HG02870 (cell line): ENCODE results near the gene RPL27A.
"Not testable (repeated sequence)": the region's sequence is repeated elsewhere in the genome, so short reads cannot be mapped to it uniquely, and the experiment has no call there.

Experiments
- ATAC-seq: cut with Tn5 transposase; IDR thresholded peaks from one replicate; pipeline ENCODE4 v1.9.1; 2021; ENCODE audit warnings: mild to moderate bottlenecking, moderate library complexity; ENCODE audit not compliant: unreplicated experiment

The RPL27A gene

DNA sequence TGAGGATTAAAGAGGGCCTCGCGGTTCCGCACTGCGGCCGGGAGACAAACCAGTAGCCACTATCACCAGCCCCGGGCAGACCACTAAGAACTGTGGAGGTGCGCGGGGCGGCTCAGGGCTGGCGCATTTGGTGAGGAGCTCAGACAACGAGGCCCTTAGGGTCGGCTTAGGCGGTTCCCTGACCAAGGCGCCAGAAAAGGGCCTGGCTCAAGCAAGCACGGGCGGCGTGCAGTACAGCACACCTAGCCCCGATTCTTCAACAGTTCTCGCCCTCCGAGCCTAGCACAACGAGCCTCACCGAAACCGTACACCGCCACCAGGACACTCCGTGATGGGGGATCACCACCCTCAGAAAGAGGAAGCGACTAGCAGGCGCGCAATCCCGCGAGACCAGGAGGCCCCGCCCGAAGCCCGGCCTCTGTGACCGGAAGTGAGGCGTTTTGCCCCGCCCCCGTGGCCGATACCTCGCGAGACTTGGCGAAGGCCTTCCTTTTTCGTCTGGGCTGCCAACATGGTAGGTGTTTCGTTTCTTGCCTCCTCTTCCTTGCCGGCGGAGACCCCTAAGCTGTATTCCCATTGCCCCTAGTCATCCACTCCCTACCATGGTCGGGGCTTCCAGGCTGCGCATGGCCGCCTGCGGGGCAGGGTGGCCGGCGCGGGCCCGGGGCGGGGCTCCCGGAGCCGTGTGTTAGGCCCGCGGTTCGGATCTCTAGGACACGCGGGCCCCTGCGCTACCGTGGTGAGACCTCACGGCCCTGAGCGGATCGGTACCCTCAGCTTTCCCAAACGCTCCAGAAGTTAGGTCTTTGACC is at the start of gene RPL27A, which contains the start of gene TRIM66:
Gene RPL27A, plus strand, starts transcription at position 490 of the 812 bp plus-strand sequence. Its CDS starts 22 bp downstream, at position 512.
Gene TRIM66, minus strand, starts transcription at position 363 of the 812 bp plus-strand sequence. CDS start 10,391 bp downstream, outside the sequence.
- peak; percentile 96 for ATAC-seq

DNA sequence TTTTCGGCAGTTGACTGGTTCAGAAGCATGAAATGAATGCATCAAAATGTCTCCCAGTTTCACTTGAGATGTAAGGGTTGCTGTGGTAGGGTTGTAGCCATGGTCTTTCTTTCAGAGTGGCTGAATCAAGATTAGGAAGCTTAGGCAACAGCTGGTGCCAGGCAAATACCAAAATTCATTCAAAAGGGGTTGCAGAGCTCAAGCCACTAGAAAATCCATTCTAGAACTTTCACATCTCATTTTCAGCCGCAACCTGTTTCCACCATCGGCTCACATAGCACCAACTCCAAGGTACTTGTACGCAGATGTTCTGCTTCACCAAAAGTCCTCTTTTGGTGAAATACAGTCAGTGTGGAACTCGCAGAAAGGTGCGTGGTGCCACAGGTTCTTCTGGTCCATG is 48.1 kb upstream of the RPL27A start:
- ATAC-seq, result peak; percentile 66

DNA sequence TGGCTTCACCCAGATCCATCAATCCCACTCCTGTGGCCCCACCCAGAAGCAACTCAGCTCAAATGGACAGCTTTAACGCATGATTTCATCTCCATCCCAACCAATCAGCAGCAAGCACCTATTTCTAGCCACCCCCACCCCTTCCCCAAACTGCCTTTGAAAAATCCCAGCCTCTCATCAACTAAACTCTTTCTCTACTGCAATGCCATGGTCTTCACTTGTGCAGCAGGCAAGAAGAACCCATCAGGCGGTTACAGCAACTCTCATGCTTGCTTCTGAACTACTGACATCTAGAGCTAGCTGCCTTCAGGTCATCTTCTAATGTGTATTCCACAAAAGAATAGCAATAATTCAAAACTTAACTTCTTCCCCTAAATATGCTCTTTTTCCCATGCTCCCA is 46.5 kb upstream of the RPL27A start:
- no peak for ATAC-seq

DNA sequence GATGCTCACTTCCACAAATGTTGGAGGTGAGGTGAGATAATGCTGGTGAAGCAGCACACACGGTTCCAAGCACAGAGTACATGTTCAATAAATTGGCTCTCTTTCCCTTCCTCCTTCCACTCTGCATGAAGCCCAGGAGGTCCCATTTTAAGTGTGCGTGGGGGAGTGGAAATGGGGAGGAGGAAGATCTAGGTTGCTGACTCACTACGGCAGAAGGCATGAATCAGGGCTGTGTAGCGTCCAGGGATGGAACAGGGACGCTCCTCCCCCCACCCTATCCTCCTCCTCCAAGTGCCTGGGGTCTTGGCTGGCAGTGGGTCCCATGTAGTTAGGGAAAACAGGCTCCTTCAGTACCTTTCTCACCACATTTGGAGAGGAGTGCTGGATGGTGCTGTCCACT is 44.3 kb upstream of the RPL27A start:
- no peak for ATAC-seq

DNA sequence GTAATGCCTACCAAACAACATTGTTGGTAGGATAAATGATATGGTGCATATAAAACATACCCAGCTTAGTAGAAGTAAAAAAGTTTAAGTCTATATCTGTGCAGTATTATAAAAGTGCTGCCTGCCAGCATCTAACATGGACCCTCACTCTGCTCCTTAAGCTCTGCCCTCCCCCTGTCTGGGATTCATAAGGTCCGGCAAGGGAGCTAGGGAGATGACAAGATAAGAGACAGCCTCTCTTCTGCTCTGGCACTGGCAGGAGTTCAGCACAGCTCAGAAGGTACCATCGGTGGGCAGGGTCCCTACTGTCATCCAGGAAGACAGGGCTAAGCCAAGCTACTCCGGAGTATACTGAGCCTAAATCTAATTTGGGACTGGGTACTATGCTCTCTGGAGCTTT is 42.9 kb upstream of the RPL27A start:
- no peak for ATAC-seq

DNA sequence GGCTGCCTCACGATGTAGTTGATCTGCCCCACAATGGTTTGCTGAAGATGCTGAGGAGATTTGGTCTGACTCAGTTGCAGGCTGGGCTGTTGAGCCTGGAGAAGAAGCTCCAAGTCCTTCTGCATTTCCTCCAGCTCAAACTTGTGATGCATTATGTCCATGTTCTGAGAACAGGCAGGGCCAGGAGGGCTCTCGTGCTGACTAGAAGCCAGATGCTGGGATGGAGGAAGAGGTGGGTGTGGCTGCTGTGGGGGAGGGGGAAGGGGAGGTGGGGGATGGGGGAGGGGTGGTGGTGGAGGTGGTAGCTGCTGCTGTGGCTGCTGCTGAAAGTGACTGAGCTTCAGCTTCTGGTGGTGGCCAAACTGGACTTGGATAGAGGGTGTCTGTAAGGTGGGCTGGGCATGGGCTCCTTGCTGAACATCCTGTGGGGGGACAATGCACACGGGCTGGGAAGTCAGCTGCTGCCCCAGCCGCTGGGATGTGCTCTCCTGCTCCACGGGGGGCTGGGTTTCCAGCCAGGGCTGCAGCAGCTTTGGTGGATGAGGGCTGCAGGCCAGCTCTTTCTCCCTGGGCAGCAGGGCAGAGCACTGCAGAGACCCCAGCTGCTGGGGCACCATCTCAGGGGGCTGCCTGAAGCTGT is 42.2 kb upstream of the RPL27A start:
- ATAC-seq, result no peak

DNA sequence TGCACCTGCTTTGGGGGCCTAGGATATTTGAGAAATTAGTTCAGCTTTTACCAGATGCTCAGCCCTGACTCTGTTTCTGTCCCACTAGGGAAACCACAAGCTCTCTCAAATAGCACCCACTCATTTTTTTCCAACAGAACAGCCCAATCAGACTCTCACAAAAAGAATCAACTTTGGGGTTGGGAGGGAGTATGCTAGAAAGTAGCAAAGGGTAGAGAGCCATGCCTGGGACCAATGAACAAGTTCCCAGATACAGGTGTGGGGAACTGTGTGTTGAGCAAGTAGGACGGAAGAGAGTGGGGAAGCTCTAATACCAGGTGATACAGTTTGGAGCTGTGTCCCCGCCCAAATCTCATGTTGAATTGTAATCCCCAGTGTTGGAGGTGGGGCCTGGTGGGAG is 41.3 kb upstream of the RPL27A start:
- ATAC-seq, result no peak

DNA sequence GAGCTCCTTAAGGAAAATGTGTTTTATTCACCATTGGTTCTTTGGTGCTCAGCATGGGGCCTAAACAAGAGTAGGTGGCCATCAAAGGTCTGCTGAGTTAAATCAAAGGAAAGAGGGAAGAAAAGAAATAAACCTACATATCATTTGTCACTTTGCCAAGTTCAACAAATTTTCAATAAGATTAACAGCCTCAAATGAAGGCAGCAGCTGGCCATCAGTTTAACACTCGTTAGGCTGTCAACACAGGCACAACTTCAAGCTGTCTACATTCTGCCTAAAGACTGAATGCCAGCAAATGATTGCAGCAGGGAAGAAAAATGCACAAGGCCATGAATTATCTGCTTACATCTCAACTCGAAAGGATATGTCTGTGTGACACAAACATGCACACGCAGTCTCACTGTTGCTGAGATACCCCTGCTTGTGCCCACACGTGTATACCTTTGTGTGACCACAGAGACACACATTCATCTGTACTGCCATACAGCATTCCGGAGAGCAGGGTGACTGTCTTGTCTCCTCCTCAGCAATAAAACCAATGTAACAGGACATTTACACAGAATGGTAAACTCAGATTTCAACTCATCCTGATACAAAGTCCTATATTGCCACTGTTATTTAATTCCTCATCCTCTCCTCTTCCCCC is 40.3 kb upstream of the RPL27A start:
- no peak for ATAC-seq

DNA sequence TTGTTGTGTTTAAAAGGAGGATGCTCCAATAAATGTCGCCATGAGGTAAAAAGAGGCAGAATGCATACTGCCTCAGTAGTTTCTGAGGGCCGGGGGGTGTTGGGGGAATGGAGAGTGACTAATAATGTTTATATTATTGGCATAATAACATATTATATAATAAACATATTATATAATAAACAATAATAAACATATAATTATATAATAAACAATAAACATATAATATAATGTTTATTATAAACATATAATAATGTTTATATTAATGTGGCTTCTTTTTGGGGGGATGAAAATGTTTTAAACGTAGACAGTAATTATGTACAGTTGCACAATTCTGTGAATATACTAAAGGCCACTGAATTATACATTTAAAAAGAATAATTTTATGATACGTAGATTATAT is 35.7 kb upstream of the RPL27A start:
- ATAC-seq, result no peak

DNA sequence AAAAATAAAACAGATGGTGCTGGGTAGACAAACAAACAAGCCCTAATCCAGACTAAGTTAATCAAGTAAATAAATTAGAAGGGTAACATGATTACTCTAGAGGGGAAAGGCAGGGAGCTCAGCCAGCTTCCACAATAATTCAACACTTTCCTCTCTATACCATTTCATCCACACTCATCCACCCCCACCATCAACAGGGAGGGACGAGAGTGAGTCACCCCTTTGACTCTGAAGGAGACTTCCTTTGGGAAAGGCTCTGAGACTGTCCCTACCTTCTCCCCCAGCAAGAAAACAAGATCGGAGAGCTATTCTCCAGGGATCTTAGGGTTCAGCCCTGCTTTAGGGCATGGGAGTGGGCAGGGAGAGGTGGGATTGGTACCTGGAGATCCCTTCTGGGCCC is 33.2 kb upstream of the RPL27A start:
- no peak for ATAC-seq

DNA sequence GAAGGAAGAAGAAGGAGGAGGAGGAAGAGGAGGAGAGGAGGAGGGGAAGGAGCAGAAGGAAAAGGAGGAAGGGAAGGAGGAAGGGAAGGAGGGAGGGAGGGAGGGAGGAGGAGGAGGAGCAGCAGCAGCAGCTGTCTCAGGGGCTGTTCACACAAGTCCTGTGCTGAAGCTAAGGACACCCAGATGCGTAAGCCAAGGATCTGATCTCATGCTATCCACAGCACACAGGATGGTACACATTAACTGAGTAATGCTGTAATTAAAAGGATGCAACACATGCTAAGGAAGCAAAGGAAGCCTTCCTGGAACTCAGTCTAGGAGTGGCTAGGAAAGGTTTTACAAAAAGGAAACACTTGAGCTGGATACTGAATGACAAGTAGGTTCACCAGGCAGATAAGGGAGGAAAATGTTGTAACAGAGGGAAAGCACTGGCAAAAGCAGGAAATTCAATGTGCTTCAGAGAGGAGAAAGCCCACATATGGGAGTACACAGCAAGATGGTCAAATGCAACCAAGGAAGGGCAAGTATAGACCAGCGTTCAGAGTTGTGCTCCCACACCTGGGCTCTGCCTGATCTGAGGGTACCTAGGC is 32.1 kb upstream of the RPL27A start:
- ATAC-seq, result no peak

DNA sequence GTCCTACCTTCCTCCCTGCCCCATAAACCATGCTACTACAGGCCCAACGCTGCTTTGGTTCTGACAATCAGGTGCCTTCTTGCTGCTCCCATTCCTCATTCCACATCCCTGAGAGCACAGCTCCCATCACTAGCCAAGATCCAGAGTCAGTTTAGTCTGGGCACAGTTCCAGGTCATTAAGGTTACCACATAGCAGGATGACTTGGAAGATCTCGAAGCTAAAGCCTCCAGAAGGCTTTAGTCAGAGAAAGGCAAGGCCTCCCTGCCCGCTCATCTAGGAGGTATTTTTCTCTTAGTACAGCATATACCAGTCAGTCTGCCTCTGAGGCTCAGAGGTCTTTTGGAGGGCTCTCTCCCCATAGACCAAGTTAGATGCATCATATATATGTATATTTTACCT is 30.5 kb upstream of the RPL27A start:
- no peak for ATAC-seq

DNA sequence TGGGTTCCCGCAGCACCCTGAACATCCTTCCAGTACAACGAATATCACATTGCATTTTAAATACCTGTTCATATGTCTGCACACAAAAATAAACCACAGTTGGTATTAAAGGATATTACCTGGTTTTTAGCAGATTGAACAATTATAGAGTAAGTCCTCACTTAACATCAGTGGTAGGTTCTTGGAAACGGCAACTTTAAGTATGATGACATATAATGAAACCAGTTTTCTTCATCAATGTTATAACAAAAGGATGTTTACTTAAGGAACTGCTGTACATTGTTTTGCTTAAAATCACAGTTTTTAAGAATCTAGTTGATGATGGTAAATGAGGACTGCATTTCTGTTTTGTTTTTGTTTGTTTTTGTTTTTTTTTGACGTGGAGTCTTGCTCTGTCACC is 28.1 kb upstream of the RPL27A start:
- no peak for ATAC-seq

DNA sequence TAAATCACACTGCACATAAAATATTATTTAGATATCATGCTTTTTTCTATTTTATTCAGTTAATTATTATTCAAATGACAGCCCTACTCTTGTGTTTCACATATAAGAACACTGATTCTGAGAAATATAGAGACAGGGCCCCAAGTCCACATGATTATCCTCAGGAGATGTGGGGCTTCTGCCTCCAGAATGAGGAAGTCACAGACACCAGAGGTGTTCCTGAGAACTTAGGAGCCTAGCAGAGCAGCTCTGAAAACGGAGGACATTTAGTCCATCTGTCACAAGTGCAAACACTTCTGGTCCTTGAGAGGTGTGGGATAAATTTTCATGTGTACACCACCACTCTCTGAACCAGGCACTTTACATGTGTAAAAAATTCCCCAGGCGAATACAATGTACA is 26.3 kb upstream of the RPL27A start:
- ATAC-seq, result no peak

DNA sequence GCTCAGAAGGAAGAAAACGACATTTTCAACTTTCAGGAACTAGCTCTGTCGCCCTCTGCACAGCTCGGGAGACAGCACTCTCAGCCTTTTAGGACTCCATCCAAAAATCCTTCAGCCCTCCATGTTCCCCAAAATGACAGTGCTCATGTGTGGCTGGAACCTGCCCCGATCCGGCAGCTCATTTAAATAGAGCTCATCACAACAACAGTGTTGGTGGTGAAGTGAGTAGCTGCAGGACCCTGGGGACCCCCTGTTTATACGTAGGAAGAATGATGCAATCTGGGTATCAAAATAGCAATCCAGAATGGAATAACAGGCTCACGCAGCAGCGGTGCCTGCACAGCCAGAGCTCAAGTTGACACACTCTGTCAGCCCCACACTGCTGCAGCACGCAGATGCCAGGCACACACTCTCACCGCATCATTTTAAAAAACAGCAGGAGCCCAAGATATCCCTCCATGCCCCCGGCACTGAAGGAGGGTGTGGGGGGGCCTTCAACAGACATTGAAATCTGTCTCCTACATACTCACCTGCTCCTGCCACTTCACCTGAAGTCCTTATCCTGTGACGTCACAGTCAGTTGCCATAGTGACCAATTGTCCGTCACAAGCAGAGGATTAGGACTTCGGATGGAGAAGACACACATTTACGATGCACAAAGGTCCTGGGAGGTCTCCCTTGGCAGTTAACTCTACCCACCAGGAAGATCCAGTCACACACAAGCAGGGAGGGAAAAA is 24.1 kb upstream of the RPL27A start:
- ATAC-seq, result no peak

DNA sequence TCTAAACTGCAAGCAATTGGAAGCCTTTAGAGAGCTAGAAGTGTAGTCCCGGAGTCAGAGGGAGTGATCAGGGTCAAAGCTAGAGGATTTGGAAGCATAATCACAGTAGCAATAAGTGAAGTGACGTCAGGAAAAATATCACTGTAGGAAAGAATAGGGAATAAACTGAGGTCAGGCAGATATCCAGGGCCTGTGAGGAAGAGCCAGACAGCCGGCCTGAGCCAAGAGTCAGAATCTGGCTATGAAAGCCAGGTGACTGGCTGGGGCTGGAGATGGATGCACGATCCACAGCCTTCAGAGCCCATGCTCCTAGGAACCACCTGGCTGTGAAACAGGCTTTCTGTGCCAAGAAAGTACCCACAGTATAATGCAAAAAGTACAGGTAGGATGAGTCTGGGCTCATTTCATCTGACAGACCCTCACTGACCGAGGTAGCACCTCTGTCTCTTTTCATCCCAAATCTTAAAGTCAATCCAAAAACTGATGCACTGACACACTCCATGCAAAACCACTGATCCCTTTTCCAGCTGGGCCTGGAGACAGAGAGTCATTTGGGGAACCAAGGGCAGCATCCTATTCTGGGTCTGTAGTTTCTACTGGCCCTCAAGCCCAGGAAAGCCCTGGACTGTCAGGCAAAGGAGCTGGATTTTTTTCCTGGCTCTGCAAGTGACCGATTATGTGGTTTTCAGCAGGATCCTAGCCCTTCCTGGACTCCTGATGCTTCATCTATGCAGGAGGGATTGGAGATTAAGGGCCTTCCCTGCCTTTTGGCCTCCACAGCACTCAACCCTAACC is 21.4 kb upstream of the RPL27A start:
- no peak for ATAC-seq

DNA sequence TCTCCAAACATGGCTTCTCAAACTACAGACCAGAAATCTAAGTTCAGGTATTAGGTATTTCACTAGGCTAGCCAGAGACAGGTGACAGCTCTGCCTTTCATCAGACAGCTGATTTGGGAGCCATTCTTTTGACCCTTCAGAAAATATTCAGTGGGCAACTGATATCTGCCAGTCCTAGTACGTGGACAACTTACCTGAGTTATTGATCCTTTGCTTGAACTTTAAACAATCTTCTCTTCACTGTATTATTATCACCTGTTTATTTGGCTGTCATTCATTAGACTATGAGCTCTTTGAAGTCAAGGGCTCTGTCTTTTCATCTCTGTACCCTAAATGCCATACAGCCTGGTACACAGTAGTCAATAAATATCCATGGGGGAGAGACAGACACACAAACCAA is 17.4 kb upstream of the RPL27A start:
- no peak for ATAC-seq

DNA sequence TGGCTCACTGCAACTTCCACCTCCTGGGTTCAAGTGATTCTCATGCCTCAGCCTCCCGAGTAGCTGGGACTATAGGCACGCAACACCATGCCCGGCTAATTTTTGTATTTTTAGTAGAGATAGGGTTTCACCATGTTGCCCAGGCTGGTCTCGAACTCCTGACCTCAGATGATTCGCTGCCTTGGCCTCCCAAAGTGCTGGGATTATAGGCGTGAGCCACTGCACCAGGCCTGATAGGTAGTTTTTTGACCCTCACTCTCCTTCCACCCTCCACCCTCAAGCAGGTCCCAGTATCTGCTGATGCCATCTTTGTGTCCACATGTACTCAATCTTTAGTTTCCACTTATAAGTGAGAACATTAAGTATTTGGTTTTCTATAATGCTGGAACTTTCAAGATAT is 12.5 kb upstream of the RPL27A start:
- ATAC-seq, result not testable (repeated sequence)

DNA sequence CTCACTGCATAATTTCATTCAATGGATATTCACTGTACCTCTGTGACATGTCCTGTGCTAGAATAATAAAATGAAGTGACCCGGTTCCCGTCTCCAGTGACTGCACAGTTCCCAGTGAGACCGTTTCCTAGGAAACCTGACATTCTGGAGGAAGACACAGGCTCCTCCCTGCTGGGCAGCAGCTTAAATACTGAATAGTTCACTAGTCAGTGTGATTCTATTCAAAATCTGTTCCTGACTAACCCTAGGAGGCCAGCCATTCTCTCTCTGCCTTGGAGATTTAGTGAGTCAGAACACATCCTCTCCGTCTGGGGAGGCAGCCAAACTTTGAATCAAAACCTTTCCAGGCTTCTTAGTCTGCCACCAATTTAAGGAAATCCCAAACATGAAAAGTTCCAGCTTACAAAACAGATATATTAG is 11.4 kb upstream of the RPL27A start:
- no peak for ATAC-seq

DNA sequence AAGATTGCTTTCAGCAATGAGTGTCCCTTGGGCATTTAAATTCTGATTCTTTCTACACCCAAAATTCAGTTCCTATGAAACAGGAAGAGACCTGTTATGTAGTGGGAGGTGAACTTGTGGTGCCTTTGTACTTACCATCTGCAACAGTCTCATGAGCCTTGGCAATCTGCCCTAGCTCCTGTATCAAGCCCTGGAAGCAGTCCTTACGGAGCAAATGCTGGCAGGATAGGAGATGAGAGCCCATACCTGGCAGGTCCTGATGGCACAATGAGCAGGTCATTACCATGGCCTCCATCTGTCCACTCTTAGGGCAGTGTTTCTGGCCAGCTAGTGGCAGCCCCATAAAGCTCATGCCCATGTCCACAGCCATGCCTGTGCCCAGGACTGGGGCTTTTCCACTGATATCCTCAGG is 10.9 kb upstream of the RPL27A start:
- ATAC-seq, result no peak
